Mesothelial cell of epicardium (in vitro differentiated cells): ENCODE data around the gene FBF1. TPM values are rescaled to one million over a fixed set of nuclear protein-coding genes. Genes with fewer than 3 reads are reported as not detected.
"Not testable (repeated sequence)": the region's sequence is repeated elsewhere in the genome, so short reads cannot be mapped to it uniquely, and the experiment has no call there.

Experiments
- DNase-seq, 2 experiments: peaks; one replicate each; pipeline ENCODE4 v3.0.0; 2021; ENCODE audit warnings: low spot score in 2 of 2; ENCODE audit not compliant: unreplicated experiment in 2 of 2
- H3K27ac Mint-ChIP-seq: 2 replicates; pipeline ENCODE4 v1.8.0; 2021; ENCODE audit warnings: mixed read lengths
- H3K27me3 Mint-ChIP-seq: 2 replicates; pipeline ENCODE4 v1.8.0; 2021; ENCODE audit warnings: low read depth, mixed read lengths
- H3K36me3 Mint-ChIP-seq: 2 replicates; pipeline ENCODE4 v1.8.0; 2021; ENCODE audit warnings: mixed read lengths
- H3K4me1 Mint-ChIP-seq: 2 replicates; pipeline ENCODE4 v1.8.0; 2021; ENCODE audit warnings: mixed read lengths
- H3K4me3 Mint-ChIP-seq: 2 replicates; pipeline ENCODE4 v1.8.0; 2021; ENCODE audit warnings: mild to moderate bottlenecking, moderate library complexity, mixed read lengths
- H3K9me3 Mint-ChIP-seq: 2 replicates; pipeline ENCODE4 v1.8.0; 2021; ENCODE audit warnings: mixed read lengths
- total RNA-seq: library from RNA; stranded (reverse); gene quantifications from 3 replicates; pipeline ENCODE4 v1.2.1, GENCODE V29; 2021
- TF ChIP-seq, protein P1 (sequence below): fragments of 200-600 bp; sonication (generic); IDR thresholded peaks from one replicate; pipeline ENCODE4 v1.5.0; 2021; ENCODE audit warnings: antibody characterized with exemption; ENCODE audit not compliant: unreplicated experiment

FBF1 gene
- total RNA-seq, 1 donor from 2014 or later: 23.4 TPM

DNA sequence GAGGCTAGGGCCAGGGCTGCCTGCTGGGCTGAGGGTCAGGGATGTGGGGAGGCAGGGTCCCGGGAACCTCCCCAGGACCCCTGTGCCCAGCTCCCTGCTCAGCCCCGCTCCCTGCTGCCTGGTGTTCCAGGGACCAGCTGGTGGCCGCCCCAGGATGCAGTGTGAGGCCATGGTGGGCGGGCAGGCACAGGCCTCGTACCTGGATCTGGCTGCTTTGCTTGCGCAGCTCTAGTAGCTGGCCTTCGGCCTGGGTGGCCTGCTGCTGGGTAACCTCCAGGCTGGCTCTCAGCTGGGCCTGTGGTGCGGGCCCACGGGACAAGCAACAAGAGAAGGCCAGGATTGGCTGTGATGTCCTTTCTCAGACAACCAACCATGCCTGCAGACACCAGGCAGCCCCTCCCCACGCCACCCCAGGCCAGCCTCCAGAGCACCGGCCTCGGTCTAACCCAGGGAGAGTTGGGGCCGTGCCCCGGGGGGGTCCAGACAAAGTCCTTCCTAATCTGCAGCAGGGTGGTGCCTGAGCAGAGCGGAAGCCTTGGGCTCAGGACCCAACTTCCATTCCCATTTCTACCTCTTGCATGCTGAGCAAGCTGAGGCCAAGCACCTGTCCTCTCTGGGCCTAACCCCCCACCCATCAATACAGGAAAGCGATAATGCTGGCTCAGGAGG, 48.2 kb downstream of the FBF1 start:
- no peak for DNase-seq
- no peak overlapping the region for H3K27ac Mint-ChIP-seq
- peaks cover 21% of the 10 kb centered on the region for H3K4me1 Mint-ChIP-seq
- H3K27me3 Mint-ChIP-seq: no peaks in the 10 kb centered on the region
- TF ChIP-seq, protein P1, sequence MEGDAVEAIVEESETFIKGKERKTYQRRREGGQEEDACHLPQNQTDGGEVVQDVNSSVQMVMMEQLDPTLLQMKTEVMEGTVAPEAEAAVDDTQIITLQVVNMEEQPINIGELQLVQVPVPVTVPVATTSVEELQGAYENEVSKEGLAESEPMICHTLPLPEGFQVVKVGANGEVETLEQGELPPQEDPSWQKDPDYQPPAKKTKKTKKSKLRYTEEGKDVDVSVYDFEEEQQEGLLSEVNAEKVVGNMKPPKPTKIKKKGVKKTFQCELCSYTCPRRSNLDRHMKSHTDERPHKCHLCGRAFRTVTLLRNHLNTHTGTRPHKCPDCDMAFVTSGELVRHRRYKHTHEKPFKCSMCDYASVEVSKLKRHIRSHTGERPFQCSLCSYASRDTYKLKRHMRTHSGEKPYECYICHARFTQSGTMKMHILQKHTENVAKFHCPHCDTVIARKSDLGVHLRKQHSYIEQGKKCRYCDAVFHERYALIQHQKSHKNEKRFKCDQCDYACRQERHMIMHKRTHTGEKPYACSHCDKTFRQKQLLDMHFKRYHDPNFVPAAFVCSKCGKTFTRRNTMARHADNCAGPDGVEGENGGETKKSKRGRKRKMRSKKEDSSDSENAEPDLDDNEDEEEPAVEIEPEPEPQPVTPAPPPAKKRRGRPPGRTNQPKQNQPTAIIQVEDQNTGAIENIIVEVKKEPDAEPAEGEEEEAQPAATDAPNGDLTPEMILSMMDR: no peak
- peaks cover 6% of the 10 kb centered on the region for H3K36me3 Mint-ChIP-seq
- H3K4me3 Mint-ChIP-seq: no peak overlapping the region
- no peaks in the 10 kb centered on the region for H3K9me3 Mint-ChIP-seq

DNA sequence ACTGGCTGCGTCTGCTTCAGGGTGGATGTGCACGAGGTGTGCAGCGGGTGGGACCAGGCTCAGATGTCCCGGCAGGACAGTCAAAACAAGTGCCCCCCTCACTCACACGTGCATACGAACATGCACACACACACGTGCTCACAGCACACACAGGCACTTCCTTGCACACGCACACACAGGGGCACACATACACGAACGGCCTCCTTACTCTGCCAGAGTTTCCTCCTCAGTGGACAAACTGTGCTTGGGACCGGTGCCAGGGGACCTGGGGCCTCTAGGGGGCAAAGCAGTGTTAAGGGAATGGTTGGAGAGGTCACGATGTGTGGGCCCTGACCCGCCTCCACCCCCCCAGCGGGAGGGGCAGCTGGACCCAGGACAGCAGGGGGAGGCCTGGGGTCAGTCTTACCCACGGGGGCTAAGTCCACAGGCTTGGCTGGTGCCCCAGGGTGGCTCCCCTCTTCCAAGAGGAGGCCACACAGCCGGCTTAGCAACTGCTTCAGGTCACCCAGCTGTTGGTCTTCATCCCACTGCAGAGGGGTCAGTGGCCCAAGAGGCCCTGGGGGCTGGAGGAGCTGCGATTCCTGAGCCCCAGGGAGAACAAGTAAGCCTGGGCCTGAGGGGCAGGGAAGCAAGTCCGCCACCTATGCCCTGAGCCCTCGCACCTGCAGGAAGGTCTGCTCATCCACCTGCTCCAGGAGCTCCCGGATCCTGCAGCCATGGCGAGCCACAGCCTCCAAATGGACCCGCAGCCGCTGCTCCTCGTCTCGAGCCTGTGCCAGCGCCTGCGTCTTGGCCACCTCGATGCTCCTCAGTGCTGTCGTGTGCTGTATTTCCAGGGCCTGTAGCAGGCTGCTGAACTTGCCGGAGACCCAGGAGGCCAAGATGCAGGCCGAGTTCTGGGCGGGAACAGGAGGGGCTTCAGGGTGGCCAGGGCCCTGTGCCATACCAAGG, 49.0 kb downstream of the FBF1 start:
- Mint-ChIP-seq H3K4me1 (peaks cover 17% of the 10 kb centered on the region), H3K9me3 (no peaks in the 10 kb centered on the region), H3K4me3 (no peak overlapping the region), H3K27me3 (no peaks in the 10 kb centered on the region), H3K27ac (no peak overlapping the region), H3K36me3 (peaks cover 6% of the 10 kb centered on the region)
- TF ChIP-seq, protein P1: no peak
- DNase-seq: no peak

DNA sequence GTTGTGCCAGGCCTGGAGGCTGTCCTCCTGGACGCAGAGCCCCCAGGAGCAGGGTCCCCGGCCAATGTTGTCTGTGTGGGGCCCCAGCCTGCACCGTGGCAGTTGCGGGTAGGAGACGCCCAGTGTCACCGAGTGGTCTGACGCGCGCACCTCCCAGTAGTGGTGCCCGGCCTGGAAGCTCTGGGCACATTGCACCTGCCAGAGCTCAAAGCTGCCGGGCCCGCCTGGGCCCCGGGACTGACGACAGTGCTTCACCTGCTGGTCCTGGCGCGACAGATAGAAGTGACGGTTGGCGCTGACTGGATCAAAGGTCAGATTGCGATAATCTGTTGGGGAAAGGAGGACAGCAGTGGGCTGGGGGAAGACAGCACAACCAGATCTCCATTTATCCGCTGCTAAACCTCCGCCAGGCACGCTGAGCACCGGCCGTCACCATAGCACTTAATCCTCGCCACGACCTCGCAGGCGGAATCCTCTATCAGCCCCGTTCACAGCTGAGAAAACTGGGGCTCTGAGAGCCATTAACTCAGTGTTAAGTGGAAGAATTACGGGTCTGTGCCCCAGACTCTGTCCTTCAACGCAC, 49.7 kb downstream of the FBF1 start:
- TF ChIP-seq, protein P1: no peak
- no peaks in the 10 kb centered on the region for H3K9me3 Mint-ChIP-seq
- no peaks in the 10 kb centered on the region for H3K27me3 Mint-ChIP-seq
- H3K4me1 Mint-ChIP-seq: peaks cover 17% of the 10 kb centered on the region
- no peak overlapping the region for H3K27ac Mint-ChIP-seq
- peaks cover 6% of the 10 kb centered on the region for H3K36me3 Mint-ChIP-seq
- no peak for DNase-seq
- no peak overlapping the region for H3K4me3 Mint-ChIP-seq

DNA sequence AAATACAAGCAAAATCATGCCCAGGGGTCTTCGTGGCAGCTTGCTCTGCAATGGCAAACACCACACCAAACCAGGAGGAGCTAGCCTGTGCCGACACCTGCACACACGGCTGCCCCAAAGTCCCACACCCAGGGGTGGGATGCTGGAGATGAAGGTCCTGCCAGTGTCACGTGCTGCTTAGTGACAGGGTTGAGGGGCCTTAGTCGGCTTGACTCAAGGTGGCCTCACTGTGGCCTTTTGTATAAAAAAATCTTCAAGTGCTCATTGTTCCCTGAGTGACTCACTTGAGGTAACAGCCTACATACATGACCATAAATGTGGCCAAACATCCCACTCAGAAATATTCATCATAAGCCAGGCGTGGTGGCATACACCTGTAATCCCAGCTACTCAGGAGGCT, 51.4 kb downstream of the FBF1 start:
- DNase-seq: no peak
- Mint-ChIP-seq H3K4me1 (peaks cover 7% of the 10 kb centered on the region), H3K27ac (no peak overlapping the region), H3K4me3 (no peak overlapping the region), H3K27me3 (peaks cover 4% of the 10 kb centered on the region), H3K36me3 (peaks cover 6% of the 10 kb centered on the region), H3K9me3 (no peaks in the 10 kb centered on the region)
- TF ChIP-seq, protein P1: no peak

DNA sequence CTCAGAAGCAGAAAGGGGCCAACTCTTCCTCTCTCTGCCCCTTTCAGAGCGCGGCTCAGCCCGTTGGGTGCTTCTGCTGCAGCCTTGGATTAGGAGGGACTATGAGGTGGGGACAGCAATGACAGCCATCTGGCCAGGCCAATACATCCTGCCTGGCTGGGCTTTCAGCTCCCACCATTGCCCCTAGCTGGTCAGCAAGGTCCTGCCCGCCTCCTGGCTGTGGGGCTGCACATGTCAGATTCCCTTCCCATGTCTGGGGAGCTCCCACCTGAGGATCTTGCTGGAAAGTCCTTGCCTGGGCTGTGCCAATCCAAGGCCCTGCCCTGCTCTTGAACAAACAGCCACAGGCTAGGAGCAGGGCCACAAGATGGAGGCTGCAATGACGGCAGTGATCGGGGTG, 52.4 kb downstream of the FBF1 start:
- Mint-ChIP-seq H3K4me1 (no peaks in the 10 kb centered on the region), H3K27me3 (peaks cover 4% of the 10 kb centered on the region), H3K36me3 (peaks cover 6% of the 10 kb centered on the region), H3K4me3 (no peak overlapping the region), H3K27ac (no peak overlapping the region), H3K9me3 (no peaks in the 10 kb centered on the region)
- TF ChIP-seq, protein P1: no peak
- DNase-seq: no peak

DNA sequence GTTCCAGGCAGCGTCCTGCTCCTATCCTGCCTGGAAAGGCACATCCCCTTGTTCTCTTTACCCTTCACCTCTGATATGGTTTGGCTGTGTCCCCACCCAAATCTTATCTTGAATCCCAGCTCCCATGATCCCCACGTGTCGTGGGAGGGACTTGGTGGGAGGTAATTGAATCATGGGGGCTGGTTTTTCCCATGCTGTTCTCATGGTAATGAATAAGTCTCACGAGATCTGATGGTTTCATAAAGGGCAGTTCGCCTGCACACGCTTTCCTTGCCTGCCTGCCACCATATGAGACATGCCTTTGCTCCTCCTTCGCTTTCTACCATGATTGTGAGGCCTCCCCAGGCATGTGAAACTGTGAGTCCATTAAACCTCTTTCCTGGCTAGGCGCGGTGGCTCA, 55.0 kb downstream of the FBF1 start:
- DNase-seq, H3K9me3 Mint-ChIP-seq: not testable (repeated sequence)
- peaks cover 23% of the 10 kb centered on the region for H3K27me3 Mint-ChIP-seq

More for the DNA sequence above, 55.0 kb downstream of the FBF1 start:
- not testable (repeated sequence) for H3K4me3 Mint-ChIP-seq, H3K4me1 Mint-ChIP-seq, H3K27ac Mint-ChIP-seq, H3K36me3 Mint-ChIP-seq
